IPS-NIHi11 (cell line): ENCODE measurements around the gene SAXO1.

Source experiments
- DNase-seq: peaks from one replicate; pipeline ENCODE4 v3.0.0; 2012; ENCODE audit warnings: mixed read lengths, low spot score

SAXO1 gene

GRCh38 chr9:18910916-18911315, 122.1 kb downstream of the SAXO1 start:
- DNase-seq: no peak

- DNase-seq: no peak
These were observed 122.6 kb downstream of the SAXO1 start for GRCh38 chr9:18910435-18910834.

GRCh38 chr9:18909140-18910018, 123.6 kb downstream of the SAXO1 start:
- DNase-seq: no peak

DNA sequence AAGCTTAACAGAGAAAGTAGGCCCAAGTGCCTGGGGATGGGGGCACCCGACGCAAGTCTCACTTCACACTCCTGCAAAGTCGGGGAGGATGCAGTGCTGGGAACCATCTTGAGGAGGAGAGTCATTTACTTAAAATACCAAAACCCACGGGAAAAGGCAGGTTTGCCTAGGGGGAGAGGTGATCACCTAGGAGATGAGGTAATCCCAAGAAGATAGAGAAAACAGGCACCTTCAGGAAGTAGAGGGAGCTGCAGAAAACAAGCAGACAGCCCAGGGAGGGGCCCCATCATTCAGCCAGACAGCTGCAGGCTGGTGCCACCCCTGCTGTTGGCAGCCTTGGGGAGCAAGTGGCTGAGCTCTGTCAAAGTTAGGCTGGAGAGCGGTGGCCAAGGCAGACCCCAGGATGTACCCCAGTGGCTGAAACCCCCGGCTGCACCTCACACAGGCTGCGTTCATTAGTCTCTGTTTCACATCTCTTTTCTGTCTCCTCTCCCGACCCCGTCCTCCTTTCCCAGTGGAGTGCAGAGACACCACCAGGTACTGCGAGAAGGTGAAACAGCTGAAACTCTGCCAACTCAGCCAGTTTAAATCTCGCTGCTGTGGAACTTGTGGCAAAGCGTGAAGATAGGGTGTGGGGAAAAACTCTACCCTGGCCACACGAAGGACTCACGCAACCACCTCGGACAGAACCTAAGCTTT, 124.9 kb downstream of the SAXO1 start:
- no peak for DNase-seq

DNA sequence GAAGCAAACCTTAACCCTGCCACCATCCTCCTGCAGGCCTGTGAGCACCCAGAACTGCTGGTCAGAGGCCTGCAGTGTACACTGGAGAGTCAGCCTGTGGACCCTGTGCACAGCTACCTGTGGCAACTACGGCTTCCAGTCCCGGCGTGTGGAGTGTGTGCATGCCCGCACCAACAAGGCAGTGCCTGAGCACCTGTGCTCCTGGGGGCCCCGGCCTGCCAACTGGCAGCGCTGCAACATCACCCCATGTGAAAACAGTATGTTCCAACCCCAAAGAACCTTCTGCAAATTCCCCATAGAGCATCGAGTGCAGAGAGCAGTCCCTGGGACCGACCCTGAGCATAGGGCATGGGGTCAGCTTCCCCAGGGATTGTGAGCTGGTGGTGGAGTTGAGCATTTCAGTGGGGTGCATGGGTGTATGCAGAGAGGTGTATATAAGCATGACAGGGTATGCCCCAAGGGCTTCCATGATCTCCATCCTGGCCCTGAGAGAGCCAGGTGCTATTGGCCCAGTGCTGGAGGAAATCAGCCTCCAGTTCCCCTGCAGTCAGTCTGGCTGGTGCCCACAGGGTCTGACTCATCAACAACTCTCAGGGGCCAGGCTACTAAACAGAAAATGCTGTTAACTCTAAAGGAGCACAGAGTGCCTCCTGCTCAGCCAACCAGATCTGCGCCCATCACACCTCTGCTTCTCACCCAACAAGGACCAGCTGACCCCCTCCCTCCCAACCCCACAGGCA, 126.2 kb downstream of the SAXO1 start:
- no peak for DNase-seq

- no peak for DNase-seq
These were observed 127.0 kb downstream of the SAXO1 start for GRCh38 chr9:18905883-18906629.

GRCh38 chr9:18905028-18905882, 127.8 kb downstream of the SAXO1 start:
- no peak for DNase-seq

- no peak for DNase-seq
These were observed 129.6 kb downstream of the SAXO1 start for GRCh38 chr9:18903450-18903849.

- DNase-seq: no peak
These were observed 136.4 kb downstream of the SAXO1 start for GRCh38 chr9:18896531-18897179.

GRCh38 chr9:18896004-18896403, 137.0 kb downstream of the SAXO1 start:
- DNase-seq: no peak

DNA sequence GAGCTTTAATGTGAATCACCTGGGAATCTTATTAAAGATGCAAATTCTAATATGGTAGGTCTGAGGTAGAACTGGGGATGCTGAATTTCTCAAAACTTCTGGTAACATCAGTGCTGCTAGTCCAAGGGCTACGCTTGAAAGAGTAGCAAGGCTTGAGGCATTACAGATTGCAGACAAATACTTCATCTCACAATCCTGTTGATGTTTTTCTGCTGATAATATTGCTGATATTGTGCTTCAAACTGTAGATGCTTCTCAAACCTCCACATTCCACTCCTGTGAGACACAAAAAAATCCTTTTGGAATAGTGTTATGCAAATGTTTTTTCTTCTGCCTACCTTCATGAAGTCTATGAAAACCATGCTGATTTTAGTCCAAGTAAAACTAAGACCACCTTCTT, 139.5 kb downstream of the SAXO1 start:
- no peak for DNase-seq

GRCh38 chr9:18893046-18893445, 140.0 kb downstream of the SAXO1 start:
- no peak for DNase-seq

DNA sequence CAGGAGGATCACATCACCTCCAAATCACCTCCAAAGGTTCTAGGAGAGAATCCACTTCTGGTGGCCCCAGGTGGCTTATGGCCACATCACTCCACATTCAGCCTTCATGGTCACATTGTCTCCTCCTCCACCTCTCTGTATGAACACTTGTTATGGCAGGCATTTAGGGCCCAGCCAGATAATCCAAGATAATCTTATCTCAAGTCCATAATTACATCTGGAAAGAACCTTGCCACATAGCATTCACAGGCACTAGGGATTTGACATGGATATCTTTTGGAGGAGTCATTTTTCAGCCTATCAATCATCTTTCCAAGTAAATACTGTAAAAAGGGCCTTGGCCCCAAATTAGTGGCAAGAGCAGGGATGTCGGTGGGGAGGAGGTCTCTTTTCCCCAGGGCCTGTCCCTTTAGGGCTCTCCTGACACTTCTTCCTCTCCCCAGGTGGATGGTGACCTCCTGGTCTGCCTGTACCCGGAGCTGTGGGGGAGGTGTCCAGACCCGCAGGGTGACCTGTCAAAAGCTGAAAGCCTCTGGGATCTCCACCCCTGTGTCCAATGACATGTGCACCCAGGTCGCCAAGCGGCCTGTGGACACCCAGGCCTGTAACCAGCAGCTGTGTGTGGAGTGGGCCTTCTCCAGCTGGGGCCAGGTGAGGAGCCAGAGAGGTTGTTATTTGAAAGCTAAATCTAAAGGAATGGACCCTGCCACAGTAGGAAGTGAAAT, 140.9 kb downstream of the SAXO1 start:
- DNase-seq: no peak

DNA sequence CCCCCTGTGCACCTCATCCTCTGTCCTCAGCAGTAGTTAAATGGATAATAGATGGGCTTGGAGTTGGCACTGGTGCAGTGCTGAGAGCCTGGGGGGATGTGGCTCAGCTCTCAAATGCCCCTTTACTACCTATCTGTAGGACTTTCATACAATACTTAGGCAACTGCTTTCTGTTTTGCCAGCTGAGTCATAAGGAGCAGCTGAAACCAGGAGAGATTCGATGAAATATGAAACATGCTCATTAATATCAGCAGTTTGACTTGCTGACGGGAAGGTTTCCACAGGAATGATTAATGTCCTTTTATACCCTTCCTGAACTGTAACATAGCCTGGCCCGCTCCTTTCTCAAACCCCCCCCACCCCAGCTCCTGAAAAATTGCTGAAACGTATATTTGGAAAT, 142.6 kb downstream of the SAXO1 start:
- DNase-seq: no peak

DNA sequence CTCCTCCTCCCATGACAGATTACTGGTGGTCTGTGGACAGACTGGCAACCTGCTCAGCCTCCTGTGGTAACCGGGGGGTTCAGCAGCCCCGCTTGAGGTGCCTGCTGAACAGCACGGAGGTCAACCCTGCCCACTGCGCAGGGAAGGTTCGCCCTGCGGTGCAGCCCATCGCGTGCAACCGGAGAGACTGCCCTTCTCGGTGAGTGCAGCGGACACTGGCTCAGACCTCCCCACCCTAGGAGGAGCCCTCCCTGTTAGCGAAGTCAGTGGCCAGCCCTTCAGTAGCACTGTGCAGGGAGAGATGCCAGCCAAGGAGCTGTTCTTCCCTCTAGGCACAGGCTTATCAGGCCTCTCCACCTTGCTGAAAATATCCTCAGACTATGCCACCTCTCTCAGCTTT, 143.5 kb downstream of the SAXO1 start:
- DNase-seq: no peak

DNA sequence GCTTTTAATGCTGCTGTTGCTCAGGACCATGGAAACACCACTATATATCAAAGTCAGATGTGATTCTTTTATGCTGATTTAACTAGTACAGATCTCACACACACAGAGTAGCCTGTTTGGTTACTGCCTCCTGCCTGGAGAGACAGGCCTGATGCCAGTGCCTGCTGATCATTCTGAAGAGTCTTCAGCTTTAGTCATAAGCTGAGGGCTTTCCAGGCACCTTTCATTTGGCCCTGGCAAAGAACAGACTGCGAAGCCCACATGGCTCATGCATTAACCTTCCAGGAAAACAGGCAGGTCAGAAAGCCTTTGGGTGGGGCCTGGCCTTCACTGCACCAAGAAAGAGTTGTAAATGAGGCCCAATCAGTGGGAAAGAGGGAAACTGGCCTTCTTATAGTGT, 144.7 kb downstream of the SAXO1 start:
- no peak for DNase-seq

GRCh38 chr9:18887546-18887945, 145.5 kb downstream of the SAXO1 start:
- DNase-seq: no peak

DNA sequence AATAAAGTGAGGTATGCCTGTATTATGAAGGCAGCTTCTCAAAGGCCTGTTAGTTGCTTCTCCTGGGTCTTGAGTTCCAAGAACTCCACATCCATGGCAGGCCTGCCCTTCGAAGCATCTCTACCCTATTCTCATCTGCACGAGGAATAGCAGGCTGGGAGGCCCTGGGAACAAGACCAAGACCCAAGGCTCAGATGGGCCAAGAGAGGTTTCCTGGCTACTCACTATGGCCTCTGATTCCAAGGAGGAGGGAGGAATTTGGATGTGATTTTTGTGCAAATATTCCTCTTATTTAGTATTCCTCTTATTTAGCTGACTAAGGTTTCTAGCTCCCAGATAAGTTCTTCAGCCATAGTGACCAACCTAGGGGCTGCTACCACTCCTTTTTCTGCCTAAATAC, 151.3 kb downstream of the SAXO1 start:
- no peak for DNase-seq

GRCh38 chr9:18877984-18878383, 155.0 kb downstream of the SAXO1 start:
- DNase-seq: no peak
